Body of pancreas (tissue), 4 donors: Measurements from ENCODE around the gene NT5DC3. TPM values are rescaled to one million over a fixed set of nuclear protein-coding genes. Genes with fewer than 3 reads are reported as not detected.

Experiments
- ATAC-seq: fragments of 150-250 bp; one replicate; pipeline ENCODE4 v1.9.1; 2016
- DNase-seq, 4 donors: peaks; one replicate each; pipeline ENCODE4 v3.0.0-alpha.2; 2019
- H3K27ac ChIP-seq, 4 donors: fragments of 200-600 bp; sonication (generic); 1 replicate in 3 of 4; 2 replicates in 1 of 4; pipeline versions ENCODE4 v1.5.1 to v1.6.1; 2016 to 2019; ENCODE audit warnings: mild to moderate bottlenecking in 1 of 4, mixed read lengths in 1 of 4, moderate library complexity in 1 of 4
- H3K27me3 ChIP-seq, 2 donors: fragments of 200-600 bp; sonication (generic); one replicate each; pipeline ENCODE4 v1.6.0; 2016; ENCODE audit warnings: mild to moderate bottlenecking in 1 of 2
- H3K36me3 ChIP-seq, 2 donors: fragments of 200-600 bp; sonication (generic); replicated peaks in 1 of 2; 2 replicates each; pipeline ENCODE4 v1.5.1; 2016; ENCODE audit warnings: low read depth in 2 of 2; ENCODE audit not compliant: insufficient read depth in 1 of 2
- H3K4me1 ChIP-seq: fragments of 200-600 bp; sonication (generic); one replicate; pipeline ENCODE4 v1.6.0; 2016
- H3K4me3 ChIP-seq, 2 donors: fragments of 200-600 bp; sonication (generic); 1 replicate in 1 of 2; 2 replicates in 1 of 2; pipeline ENCODE4 v1.5.1; 2016 to 2019
- H3K9me3 ChIP-seq, 3 donors: fragments of 200-600 bp; sonication (generic); 1 replicate in 2 of 3; 2 replicates in 1 of 3; pipeline ENCODE4 v1.5.1; 2016
- POLR2A ChIP-seq, 3 donors: fragments of 450-650 bp; IDR thresholded peaks; one replicate each; pipeline ENCODE4 v1.6.1; 2016; ENCODE audit warnings: antibody characterized with exemption in 3 of 3, mild to moderate bottlenecking in 2 of 3
- WGBS, 2 donors: methylation state at CpG; one replicate each; pipeline ENCODE4 v1.1.5; 2017; 5-methylcytosine and 5-hydroxymethylcytosine counted together
- intact Hi-C: fragments of 100-400 bp; cut with DNase I; formaldehyde crosslinking; loops from one replicate; pipeline ENCODE4 v1.15.1; 2023
- total RNA-seq, 2 donors: library from RNA; depleted of rRNA; stranded (reverse); fragments of >200 nt; gene quantifications; one replicate each; pipeline ENCODE4 v1.1.0, GENCODE V29; 2016
- TF ChIP-seq, protein P1 (sequence below), 7 experiments: fragments of 450-650 bp in 4 of 7; fragments of 200-600 bp in 3 of 7; sonication (generic) in 3 of 7; IDR thresholded peaks; one replicate each; pipeline ENCODE4 v1.5.1; 2016 to 2019; ENCODE audit warnings: antibody characterized with exemption in 7 of 7

Gene NT5DC3
- total RNA-seq, 2 donors from 2014 or later, result 5.2 to 14.5 TPM

- ATAC-seq (no peak), DNase-seq (no peak)
- no peaks in the 10 kb centered on the region for H3K9me3 ChIP-seq
- TF ChIP-seq, protein P1, sequence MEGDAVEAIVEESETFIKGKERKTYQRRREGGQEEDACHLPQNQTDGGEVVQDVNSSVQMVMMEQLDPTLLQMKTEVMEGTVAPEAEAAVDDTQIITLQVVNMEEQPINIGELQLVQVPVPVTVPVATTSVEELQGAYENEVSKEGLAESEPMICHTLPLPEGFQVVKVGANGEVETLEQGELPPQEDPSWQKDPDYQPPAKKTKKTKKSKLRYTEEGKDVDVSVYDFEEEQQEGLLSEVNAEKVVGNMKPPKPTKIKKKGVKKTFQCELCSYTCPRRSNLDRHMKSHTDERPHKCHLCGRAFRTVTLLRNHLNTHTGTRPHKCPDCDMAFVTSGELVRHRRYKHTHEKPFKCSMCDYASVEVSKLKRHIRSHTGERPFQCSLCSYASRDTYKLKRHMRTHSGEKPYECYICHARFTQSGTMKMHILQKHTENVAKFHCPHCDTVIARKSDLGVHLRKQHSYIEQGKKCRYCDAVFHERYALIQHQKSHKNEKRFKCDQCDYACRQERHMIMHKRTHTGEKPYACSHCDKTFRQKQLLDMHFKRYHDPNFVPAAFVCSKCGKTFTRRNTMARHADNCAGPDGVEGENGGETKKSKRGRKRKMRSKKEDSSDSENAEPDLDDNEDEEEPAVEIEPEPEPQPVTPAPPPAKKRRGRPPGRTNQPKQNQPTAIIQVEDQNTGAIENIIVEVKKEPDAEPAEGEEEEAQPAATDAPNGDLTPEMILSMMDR (IDR thresholded peaks at IDR 0.05), result no peak
- no peak for TF ChIP-seq POLR2A (IDR thresholded peaks at IDR 0.05)
- H3K4me3 ChIP-seq, result no peak overlapping the region
- WGBS, 2 donors, result 88 to 93% methylated on average over 2 of the region's 2 CpGs
- no peaks in the 10 kb centered on the region for H3K27me3 ChIP-seq
- intact Hi-C loops, result no loop called here
- H3K36me3 ChIP-seq, result no peaks in the 10 kb centered on the region
- no peaks in the 10 kb centered on the region for H3K4me1 ChIP-seq
- H3K27ac ChIP-seq, result no peak overlapping the region
Measured at GRCh38 chr12:103748002-103748401, 93.0 kb downstream of the NT5DC3 start.

GRCh38 chr12:103745962-103746361 is 95.1 kb downstream of the NT5DC3 start:
- ATAC-seq (no peak), DNase-seq (no peak)
- no peak overlapping the region for H3K27ac ChIP-seq
- H3K4me1 ChIP-seq, result peaks cover 3% of the 10 kb centered on the region
- TF ChIP-seq, protein P1 (IDR thresholded peaks at IDR 0.05), result no peak
- TF ChIP-seq POLR2A (IDR thresholded peaks at IDR 0.05), result no peak
- H3K4me3 ChIP-seq, result no peak overlapping the region
- no peaks in the 10 kb centered on the region for H3K9me3 ChIP-seq
- WGBS, 2 donors, result 89 to 93% methylated on average over 2 of the region's 2 CpGs
- no peaks in the 10 kb centered on the region for H3K36me3 ChIP-seq
- no peaks in the 10 kb centered on the region for H3K27me3 ChIP-seq
- intact Hi-C loops, result no loop called here

- Histone ChIP-seq H3K4me1 (peaks cover 3% of the 10 kb centered on the region), H3K27ac (no peak overlapping the region), H3K9me3 (no peaks in the 10 kb centered on the region), H3K4me3 (no peak overlapping the region), H3K36me3 (no peaks in the 10 kb centered on the region), H3K27me3 (no peaks in the 10 kb centered on the region)
- intact Hi-C loops, result no loop called here
- no peak for ATAC-seq
- TF ChIP-seq, protein P1 (IDR thresholded peaks at IDR 0.05), result no peak
- TF ChIP-seq POLR2A (IDR thresholded peaks at IDR 0.05), result no peak
- WGBS, 2 donors, result 92 to 100% methylated on average over 3 of the region's 3 CpGs
- no peak for DNase-seq
Measured at GRCh38 chr12:103743788-103744187, 97.2 kb downstream of the NT5DC3 start.

- WGBS, 2 donors, result 73 to 81% methylated on average over 15 of the region's 15 CpGs
- DNase-seq, result peak in 3 of 4 donors; percentile 23 to 35 (median 24)
- H3K27ac ChIP-seq, result peak overlapping the region in 2 of 4 donors; percentile 6 to 34
Measured at GRCh38 chr12:103742349-103742932, 98.6 kb downstream of the NT5DC3 start.

More at GRCh38 chr12:103742349-103742932, 98.6 kb downstream of the NT5DC3 start:
- no peaks in the 10 kb centered on the region for H3K9me3 ChIP-seq
- no peak overlapping the region for H3K4me3 ChIP-seq
- ATAC-seq, result peak; percentile 55
- TF ChIP-seq POLR2A (IDR thresholded peaks at IDR 0.05), result no peak
- TF ChIP-seq, protein P1 (IDR thresholded peaks at IDR 0.05), result no peak
- no peaks in the 10 kb centered on the region for H3K36me3 ChIP-seq
- intact Hi-C loops, result no loop called here
- H3K27me3 ChIP-seq, result no peaks in the 10 kb centered on the region
- peaks cover 3% of the 10 kb centered on the region for H3K4me1 ChIP-seq
